ENCODE data around the gene SH2D1B. TPM values are rescaled to one million over a fixed set of nuclear protein-coding genes. Genes with fewer than 3 reads are reported as not detected.

The SH2D1B gene
- total and polyA plus RNA-seq, 3 experiments from 2014 or later: 0.10 TPM; not detected in 2

DNA sequence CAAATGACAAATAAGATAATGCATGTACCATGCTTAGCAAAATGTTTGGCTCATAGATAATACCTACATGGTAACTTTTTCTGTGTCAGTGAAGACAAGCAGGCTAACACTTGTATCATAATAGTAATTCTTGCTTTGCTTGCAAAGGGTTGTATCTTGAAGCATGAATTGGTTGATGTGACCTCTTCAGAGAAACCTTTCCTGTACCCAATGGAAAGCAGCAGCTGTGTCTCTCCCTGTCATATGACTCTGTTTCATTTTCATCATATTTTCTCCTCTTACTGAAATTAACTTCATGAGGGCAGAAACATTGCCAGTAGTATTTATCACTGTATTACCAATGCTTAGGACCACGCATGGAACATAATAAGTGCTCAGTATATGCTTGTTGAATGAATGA lies 4.4 kb downstream of the SH2D1B start:
- CTCF ChIA-PET: no interaction called here
- H3K27ac ChIP-seq (ENCODE audit: low read depth, low read length): no peak overlapping the region
- Mint-ChIP-seq H3K27me3 (peaks cover 8 to 29% of the 10 kb centered on the region in 2 donors), H3K36me3 (no peaks in the 10 kb centered on the region), H3K4me1 (no peaks in the 10 kb centered on the region), H3K9me3 (no peaks in the 10 kb centered on the region), H3K27ac (no peak overlapping the region), H3K4me3 (no peak overlapping the region)
- no peaks in the 10 kb centered on the region for H3K4me1 ChIP-seq (ENCODE audit: insufficient read depth, low read length)
- POLR2A ChIA-PET: no interaction called here
- no peaks in the 10 kb centered on the region for H3K27me3 ChIP-seq (ENCODE audit: insufficient read depth, low read length, poor library complexity, severe bottlenecking)
- H3K36me3 ChIP-seq (ENCODE audit: insufficient read depth, low read length): no peaks in the 10 kb centered on the region
- DNase-seq: no peak
- no peaks in the 10 kb centered on the region for H3K9me3 ChIP-seq (ENCODE audit: low read length)
- no peak overlapping the region for H3K4me3 ChIP-seq (ENCODE audit: low read length)

GRCh38 chr1:162406811-162407210 lies 5.1 kb downstream of the SH2D1B start:
- H3K4me3 ChIP-seq (ENCODE audit: low read length): no peak overlapping the region
- peaks cover 5 to 30% of the 10 kb centered on the region in 2 donors for H3K27me3 Mint-ChIP-seq
- POLR2A ChIA-PET: no interaction called here

DNA sequence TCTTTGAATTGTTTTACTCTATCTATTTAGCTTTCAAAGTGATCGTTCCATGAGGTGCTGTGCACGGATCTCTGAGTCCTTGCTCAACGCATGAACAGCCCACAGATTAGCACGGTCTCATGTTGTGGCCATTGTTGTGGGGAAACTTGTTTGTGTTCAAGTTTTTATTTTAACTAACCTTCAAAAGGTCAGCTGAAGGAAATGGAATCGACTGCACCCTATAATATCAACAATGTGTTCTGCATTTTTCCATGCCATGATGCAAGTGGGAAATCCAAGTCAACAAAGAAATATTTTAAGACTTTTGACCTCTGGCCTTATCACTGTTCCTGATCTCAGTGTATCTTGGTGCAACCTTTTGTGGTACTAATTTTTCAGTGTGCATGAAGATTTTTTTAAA lies 6.1 kb downstream of the SH2D1B start:
- no peak overlapping the region for H3K4me3 ChIP-seq (ENCODE audit: low read length)
- CTCF ChIA-PET: no interaction called here
- H3K4me1 ChIP-seq (ENCODE audit: insufficient read depth, low read length): no peaks in the 10 kb centered on the region
- Mint-ChIP-seq H3K36me3 (no peaks in the 10 kb centered on the region), H3K27me3 (peaks cover 5 to 29% of the 10 kb centered on the region in 2 donors), H3K27ac (no peak overlapping the region), H3K9me3 (no peaks in the 10 kb centered on the region), H3K4me3 (no peak overlapping the region), H3K4me1 (no peaks in the 10 kb centered on the region)
- no peak for DNase-seq
- POLR2A ChIA-PET: no interaction called here
- H3K9me3 ChIP-seq (ENCODE audit: low read length): no peaks in the 10 kb centered on the region
- H3K27ac ChIP-seq (ENCODE audit: low read depth, low read length): no peak overlapping the region
- H3K27me3 ChIP-seq (ENCODE audit: insufficient read depth, low read length, poor library complexity, severe bottlenecking): no peaks in the 10 kb centered on the region
- H3K36me3 ChIP-seq (ENCODE audit: insufficient read depth, low read length): no peaks in the 10 kb centered on the region

More at GRCh38 chr1:162406811-162407210, 5.1 kb downstream of the SH2D1B start:
- Histone ChIP-seq H3K27ac (ENCODE audit: low read depth, low read length) (no peak overlapping the region), H3K36me3 (ENCODE audit: insufficient read depth, low read length) (no peaks in the 10 kb centered on the region), H3K27me3 (ENCODE audit: insufficient read depth, low read length, poor library complexity, severe bottlenecking) (no peaks in the 10 kb centered on the region), H3K9me3 (ENCODE audit: low read length) (no peaks in the 10 kb centered on the region), H3K4me1 (ENCODE audit: insufficient read depth, low read length) (no peaks in the 10 kb centered on the region)
- Mint-ChIP-seq H3K9me3 (no peaks in the 10 kb centered on the region), H3K27ac (no peak overlapping the region), H3K36me3 (no peaks in the 10 kb centered on the region), H3K4me3 (no peak overlapping the region), H3K4me1 (no peaks in the 10 kb centered on the region)
- DNase-seq: no peak
- CTCF ChIA-PET: no interaction called here

DNA sequence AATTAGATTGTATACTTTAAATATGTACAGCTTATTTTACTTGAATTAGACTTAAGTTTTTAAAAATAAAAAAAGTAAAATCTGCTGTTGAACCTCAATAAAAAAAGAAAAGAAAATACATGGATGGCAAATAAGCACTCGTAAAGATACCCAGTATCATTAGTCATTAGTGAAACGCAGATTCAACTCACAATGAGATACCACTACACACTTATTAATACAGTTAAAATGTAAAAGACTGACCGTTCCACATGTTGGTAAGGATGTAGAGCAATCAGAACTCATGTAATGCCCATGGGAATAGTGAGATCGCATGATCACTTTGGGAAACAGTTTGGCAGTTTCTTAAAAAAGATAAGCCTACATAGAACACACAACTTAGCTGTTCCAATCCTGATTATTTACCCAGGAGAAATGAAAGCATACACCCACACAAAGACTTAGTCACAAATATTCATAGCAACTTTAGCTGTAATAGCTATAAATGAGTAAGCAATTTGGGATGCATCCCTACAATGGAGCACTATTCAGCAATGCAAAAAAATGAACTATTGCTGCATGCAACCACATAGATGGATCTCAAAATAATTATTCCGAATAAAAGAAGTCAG lies 7.3 kb downstream of the SH2D1B start:
- Mint-ChIP-seq H3K4me1 (no peaks in the 10 kb centered on the region), H3K4me3 (no peak overlapping the region), H3K9me3 (no peaks in the 10 kb centered on the region), H3K27me3 (peaks cover 5 to 28% of the 10 kb centered on the region in 2 donors), H3K36me3 (no peaks in the 10 kb centered on the region), H3K27ac (no peak overlapping the region)
- no peaks in the 10 kb centered on the region for H3K27me3 ChIP-seq (ENCODE audit: insufficient read depth, low read length, poor library complexity, severe bottlenecking)
- no peaks in the 10 kb centered on the region for H3K9me3 ChIP-seq (ENCODE audit: low read length)
- POLR2A ChIA-PET: no interaction called here
- no peaks in the 10 kb centered on the region for H3K36me3 ChIP-seq (ENCODE audit: insufficient read depth, low read length)
- no peak for DNase-seq
- no peak overlapping the region for H3K4me3 ChIP-seq (ENCODE audit: low read length)
- CTCF ChIA-PET: no interaction called here
- H3K27ac ChIP-seq (ENCODE audit: low read depth, low read length): no peak overlapping the region
- no peaks in the 10 kb centered on the region for H3K4me1 ChIP-seq (ENCODE audit: insufficient read depth, low read length)

GRCh38 chr1:162400790-162401355 lies 11.1 kb downstream of the SH2D1B start:
- Histone ChIP-seq H3K9me3 (ENCODE audit: low read length) (no peaks in the 10 kb centered on the region), H3K4me3 (ENCODE audit: low read length) (no peak overlapping the region), H3K27me3 (ENCODE audit: insufficient read depth, low read length, poor library complexity, severe bottlenecking) (peaks cover 4% of the 10 kb centered on the region), H3K4me1 (ENCODE audit: insufficient read depth, low read length) (no peaks in the 10 kb centered on the region), H3K36me3 (ENCODE audit: insufficient read depth, low read length) (no peaks in the 10 kb centered on the region), H3K27ac (ENCODE audit: low read depth, low read length) (no peak overlapping the region)
- Mint-ChIP-seq H3K4me3 (no peak overlapping the region), H3K36me3 (no peaks in the 10 kb centered on the region), H3K27ac (no peak overlapping the region), H3K27me3 (peaks cover 15 to 45% of the 10 kb centered on the region in 2 donors), H3K4me1 (no peaks in the 10 kb centered on the region), H3K9me3 (no peaks in the 10 kb centered on the region)
- ChIA-PET POLR2A (no interaction called here), CTCF (no interaction called here)
- no peak for DNase-seq

- peaks cover 15 to 45% of the 10 kb centered on the region in 2 donors for H3K27me3 Mint-ChIP-seq
- no peaks in the 10 kb centered on the region for H3K9me3 Mint-ChIP-seq
- Histone ChIP-seq H3K27me3 (ENCODE audit: insufficient read depth, low read length, poor library complexity, severe bottlenecking) (peaks cover 4% of the 10 kb centered on the region), H3K4me1 (ENCODE audit: insufficient read depth, low read length) (no peaks in the 10 kb centered on the region), H3K4me3 (ENCODE audit: low read length) (no peak overlapping the region), H3K36me3 (ENCODE audit: insufficient read depth, low read length) (no peaks in the 10 kb centered on the region), H3K27ac (ENCODE audit: low read depth, low read length) (no peak overlapping the region), H3K9me3 (ENCODE audit: low read length) (no peaks in the 10 kb centered on the region)
- ChIA-PET CTCF (no interaction called here), POLR2A (no interaction called here)
- no peak overlapping the region for H3K27ac Mint-ChIP-seq
- no peaks in the 10 kb centered on the region for H3K36me3 Mint-ChIP-seq
- DNase-seq: no peak
- no peaks in the 10 kb centered on the region for H3K4me1 Mint-ChIP-seq
- H3K4me3 Mint-ChIP-seq: no peak overlapping the region
Measured at GRCh38 chr1:162398999-162399580, 12.8 kb downstream of the SH2D1B start.

- Histone ChIP-seq H3K9me3 (ENCODE audit: low read length) (no peaks in the 10 kb centered on the region), H3K4me1 (ENCODE audit: insufficient read depth, low read length) (no peaks in the 10 kb centered on the region), H3K27me3 (ENCODE audit: insufficient read depth, low read length, poor library complexity, severe bottlenecking) (peaks cover 4% of the 10 kb centered on the region), H3K27ac (ENCODE audit: low read depth, low read length) (no peak overlapping the region), H3K4me3 (ENCODE audit: low read length) (no peak overlapping the region), H3K36me3 (ENCODE audit: insufficient read depth, low read length) (no peaks in the 10 kb centered on the region)
- Mint-ChIP-seq H3K36me3 (no peaks in the 10 kb centered on the region), H3K9me3 (no peaks in the 10 kb centered on the region), H3K4me3 (no peak overlapping the region), H3K27ac (no peak overlapping the region), H3K4me1 (no peaks in the 10 kb centered on the region), H3K27me3 (peaks cover 15 to 40% of the 10 kb centered on the region in 2 donors)
- ChIA-PET CTCF (no interaction called here), POLR2A (no interaction called here)
- DNase-seq: no peak
Measured at GRCh38 chr1:162397943-162398560, 13.9 kb downstream of the SH2D1B start.

DNA sequence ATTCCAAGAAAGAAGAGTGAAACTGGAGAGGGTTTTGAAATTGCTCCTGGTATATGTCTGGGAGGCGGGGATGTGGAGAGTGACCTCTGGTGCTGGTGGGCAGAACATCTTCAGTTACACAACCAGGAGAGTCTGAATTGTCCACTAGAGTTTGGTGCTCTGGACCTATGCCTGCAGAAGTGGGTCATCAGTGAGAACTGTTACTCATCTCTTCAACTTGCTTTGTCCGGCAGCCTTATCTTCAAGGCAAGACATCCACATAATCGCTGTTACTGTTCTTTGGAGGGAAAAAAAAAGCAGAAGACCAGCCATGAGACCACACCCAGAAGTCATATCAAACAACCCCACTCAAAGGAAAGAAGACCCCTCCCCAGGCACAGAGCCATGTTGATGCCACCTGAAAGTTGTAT lies 14.9 kb downstream of the SH2D1B start:
- H3K27ac ChIP-seq (ENCODE audit: low read depth, low read length): no peak overlapping the region
- no peaks in the 10 kb centered on the region for H3K9me3 Mint-ChIP-seq
- no peak for DNase-seq
- H3K36me3 Mint-ChIP-seq: no peaks in the 10 kb centered on the region
- H3K36me3 ChIP-seq (ENCODE audit: insufficient read depth, low read length): no peaks in the 10 kb centered on the region
- no peaks in the 10 kb centered on the region for H3K4me1 ChIP-seq (ENCODE audit: insufficient read depth, low read length)
- no peak overlapping the region for H3K4me3 ChIP-seq (ENCODE audit: low read length)
- no peaks in the 10 kb centered on the region for H3K9me3 ChIP-seq (ENCODE audit: low read length)
- peaks cover 0 to under 1% (median 0%) of the 10 kb centered on the region in 3 donors for H3K4me1 Mint-ChIP-seq
- ChIA-PET CTCF (no interaction called here), POLR2A (no interaction called here)
- H3K27ac Mint-ChIP-seq: no peak overlapping the region
- H3K4me3 Mint-ChIP-seq: no peak overlapping the region
- H3K27me3 ChIP-seq (ENCODE audit: insufficient read depth, low read length, poor library complexity, severe bottlenecking): peaks cover 4% of the 10 kb centered on the region
- H3K27me3 Mint-ChIP-seq: peaks cover 13 to 38% of the 10 kb centered on the region in 2 donors

Measured in CD8-positive, alpha-beta memory T cell (primary cell).